DOHH2 (cell line): ENCODE results near the gene GNAS-AS1.

Experiments
- H3F3A ChIP-seq: fragments of 200-600 bp; sonication (generic), shearing (Covaris generic); 2 replicates; pipeline ENCODE4 v1.6.0; 2016; ENCODE audit warnings: antibody characterized with exemption, mild to moderate bottlenecking; ENCODE audit not compliant: control insufficient read depth, insufficient read depth
- H3K27ac ChIP-seq: fragments of 200-600 bp; sonication (generic); 2 replicates; pipeline ENCODE4 v1.5.1; 2014; ENCODE audit warnings: low read depth, mild to moderate bottlenecking, low read length, moderate library complexity
- H3K27me3 ChIP-seq: fragments of 200-600 bp; sonication (generic); 2 replicates; pipeline ENCODE4 v1.6.1; 2014; ENCODE audit warnings: mild to moderate bottlenecking, low read length, mixed read lengths; ENCODE audit not compliant: control insufficient read depth
- H3K36me3 ChIP-seq: fragments of 200-600 bp; sonication (generic); 2 replicates; pipeline ENCODE4 v1.6.1; 2014; ENCODE audit warnings: mild to moderate bottlenecking, low read length, moderate library complexity, mixed read lengths; ENCODE audit not compliant: control insufficient read depth
- H3K4me1 ChIP-seq: fragments of 200-600 bp; sonication (generic); 2 replicates; pipeline ENCODE4 v1.6.1; 2014; ENCODE audit warnings: mild to moderate bottlenecking, low read length, mixed read lengths; ENCODE audit not compliant: control insufficient read depth
- H3K4me2 ChIP-seq: fragments of 200-600 bp; sonication (generic); 2 replicates; pipeline ENCODE4 v1.6.0; 2014; ENCODE audit warnings: mild to moderate bottlenecking, low read length, moderate library complexity
- H3K4me3 ChIP-seq: fragments of 200-600 bp; sonication (generic); 2 replicates; pipeline ENCODE4 v1.5.1; 2014; ENCODE audit warnings: mild to moderate bottlenecking, low read length, mixed read lengths
- H3K79me2 ChIP-seq: fragments of 200-600 bp; sonication (generic); 2 replicates; pipeline ENCODE4 v1.6.1; 2014; ENCODE audit warnings: mild to moderate bottlenecking, low read length, mixed read lengths; ENCODE audit not compliant: control insufficient read depth
- H3K9me2 ChIP-seq: fragments of 200-600 bp; sonication (generic); replicated peaks from 2 replicates; pipeline ENCODE4 v1.6.1; 2014; ENCODE audit warnings: mild to moderate bottlenecking, low read length, mixed read lengths; ENCODE audit not compliant: control insufficient read depth
- H3K9me3 ChIP-seq: fragments of 200-600 bp; sonication (generic); 2 replicates; pipeline ENCODE4 v1.6.1; 2014; ENCODE audit warnings: antibody characterized with exemption, low read length, mixed read lengths; ENCODE audit not compliant: control insufficient read depth, insufficient read depth
- H4K20me1 ChIP-seq: fragments of 200-600 bp; sonication (generic); 2 replicates; pipeline ENCODE4 v1.6.0; 2014; ENCODE audit warnings: low read depth, mild to moderate bottlenecking, antibody characterized with exemption, low read length, moderate library complexity; ENCODE audit not compliant: control insufficient read depth, insufficient read depth
- EZH2phosphoT487 ChIP-seq: fragments of 200-600 bp; sonication (generic); IDR thresholded peaks from 2 replicates; pipeline ENCODE4 v1.6.1; 2017; ENCODE audit warnings: borderline replicate concordance, mild to moderate bottlenecking, antibody characterized with exemption, low read length, moderate library complexity, mixed read lengths
- TF ChIP-seq, protein P1 (sequence below): fragments of 200-600 bp; sonication (generic); IDR thresholded peaks from one replicate; pipeline ENCODE4 v1.5.1; 2014; ENCODE audit warnings: antibody characterized with exemption, mild to moderate bottlenecking, low read depth, low read length; ENCODE audit not compliant: poor library complexity, severe bottlenecking

Gene GNAS-AS1

DNA sequence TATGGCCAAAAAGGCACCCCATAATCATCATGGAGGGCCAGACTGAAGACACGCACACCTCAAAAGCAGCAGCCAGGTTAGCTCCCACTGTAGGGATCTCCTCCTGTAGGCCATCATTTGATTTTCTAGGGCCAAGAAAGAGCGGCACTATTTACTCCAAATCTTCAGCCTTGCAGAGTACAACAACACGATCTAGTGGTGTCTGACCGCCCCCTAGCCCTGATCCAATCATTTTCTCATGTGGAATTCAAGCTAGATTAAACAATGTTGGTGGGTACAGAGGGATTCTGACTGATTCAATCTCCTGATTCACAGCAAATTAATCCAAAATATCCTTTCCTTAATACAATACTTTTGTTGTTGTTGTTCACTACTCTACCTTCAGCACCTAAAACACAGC lies 12.5 kb downstream of the GNAS-AS1 start:
- Histone ChIP-seq H3K27me3 (peaks cover 1% of the 10 kb centered on the region; the same call in 1 of the 2 replicates), H3K79me2 (peaks cover 19% of the 10 kb centered on the region), H3K4me2 (no peak overlapping the region), H3K4me1 (no peaks in the 10 kb centered on the region), H3K9me3 (no peaks in the 10 kb centered on the region), H3K9me2 (no peaks in the 10 kb centered on the region), H3K4me3 (no peak overlapping the region), H3K36me3 (peaks cover 8% of the 10 kb centered on the region), H3K27ac (no peak overlapping the region), H3F3A (no peaks in the 10 kb centered on the region), H4K20me1 (peaks cover under 1% of the 10 kb centered on the region; the same call in 1 of the 2 replicates)
- TF ChIP-seq EZH2phosphoT487 = no peak
- TF ChIP-seq, protein P1, sequence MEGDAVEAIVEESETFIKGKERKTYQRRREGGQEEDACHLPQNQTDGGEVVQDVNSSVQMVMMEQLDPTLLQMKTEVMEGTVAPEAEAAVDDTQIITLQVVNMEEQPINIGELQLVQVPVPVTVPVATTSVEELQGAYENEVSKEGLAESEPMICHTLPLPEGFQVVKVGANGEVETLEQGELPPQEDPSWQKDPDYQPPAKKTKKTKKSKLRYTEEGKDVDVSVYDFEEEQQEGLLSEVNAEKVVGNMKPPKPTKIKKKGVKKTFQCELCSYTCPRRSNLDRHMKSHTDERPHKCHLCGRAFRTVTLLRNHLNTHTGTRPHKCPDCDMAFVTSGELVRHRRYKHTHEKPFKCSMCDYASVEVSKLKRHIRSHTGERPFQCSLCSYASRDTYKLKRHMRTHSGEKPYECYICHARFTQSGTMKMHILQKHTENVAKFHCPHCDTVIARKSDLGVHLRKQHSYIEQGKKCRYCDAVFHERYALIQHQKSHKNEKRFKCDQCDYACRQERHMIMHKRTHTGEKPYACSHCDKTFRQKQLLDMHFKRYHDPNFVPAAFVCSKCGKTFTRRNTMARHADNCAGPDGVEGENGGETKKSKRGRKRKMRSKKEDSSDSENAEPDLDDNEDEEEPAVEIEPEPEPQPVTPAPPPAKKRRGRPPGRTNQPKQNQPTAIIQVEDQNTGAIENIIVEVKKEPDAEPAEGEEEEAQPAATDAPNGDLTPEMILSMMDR = no peak

DNA sequence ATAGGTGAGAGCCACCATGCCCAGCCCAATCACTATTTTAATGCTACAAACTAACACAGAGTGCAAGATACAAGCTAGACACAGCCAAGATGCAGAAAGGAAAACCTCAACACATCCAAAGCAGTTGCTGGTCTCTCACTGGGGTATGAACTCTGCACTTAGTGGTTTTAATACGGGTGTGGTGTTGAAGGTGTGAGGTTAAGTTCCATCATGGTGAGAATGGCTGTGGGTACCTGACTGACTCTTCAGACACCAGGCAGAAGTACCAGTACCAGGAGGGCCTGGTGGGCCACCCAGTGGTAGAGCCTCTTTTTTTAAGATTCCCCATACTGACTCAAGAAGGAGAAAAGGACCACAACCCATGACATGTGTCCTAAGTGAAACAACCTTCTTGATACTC lies 13.0 kb downstream of the GNAS-AS1 start:
- H3K4me1 ChIP-seq = no peaks in the 10 kb centered on the region
- no peaks in the 10 kb centered on the region for H3K27me3 ChIP-seq
- H3K4me3 ChIP-seq = no peak overlapping the region
- no peaks in the 10 kb centered on the region; the same call in 1 of the 2 replicates for H4K20me1 ChIP-seq
- peaks cover 8% of the 10 kb centered on the region for H3K36me3 ChIP-seq
- TF ChIP-seq, protein P1 = no peak
- TF ChIP-seq EZH2phosphoT487 = no peak
- no peaks in the 10 kb centered on the region for H3F3A ChIP-seq
- H3K79me2 ChIP-seq = peaks cover 20% of the 10 kb centered on the region
- no peak overlapping the region for H3K4me2 ChIP-seq
- H3K9me3 ChIP-seq = no peaks in the 10 kb centered on the region
- no peak overlapping the region for H3K27ac ChIP-seq
- no peaks in the 10 kb centered on the region for H3K9me2 ChIP-seq

DNA sequence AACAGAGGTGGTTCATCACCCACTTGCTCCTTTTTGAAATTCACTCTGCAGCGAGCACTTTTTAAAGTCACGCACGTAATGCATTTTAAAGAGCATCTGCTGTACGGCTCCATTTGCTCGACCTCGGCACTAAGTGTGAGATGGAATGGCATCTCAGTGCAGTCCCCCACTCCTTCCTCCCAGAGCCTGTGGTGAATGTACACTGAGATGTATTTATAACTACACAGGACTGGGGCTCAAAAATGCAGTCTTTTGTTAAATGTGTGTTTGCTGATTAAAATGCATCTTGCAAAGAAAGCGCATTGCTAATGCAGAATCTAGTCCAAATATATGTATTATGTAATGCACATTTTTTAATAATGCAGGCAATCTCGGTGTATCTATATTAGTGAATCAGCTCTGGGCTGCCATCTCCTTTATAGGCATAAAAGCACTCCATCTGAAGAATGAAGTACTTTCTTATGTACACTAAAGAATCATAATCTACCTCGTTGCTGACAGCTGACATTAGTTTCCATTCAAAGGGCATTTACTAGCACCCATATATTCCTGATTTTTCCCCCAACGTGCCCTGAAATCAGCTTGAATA lies 14.0 kb downstream of the GNAS-AS1 start:
- Histone ChIP-seq H3K4me2 (no peak overlapping the region), H4K20me1 (no peaks in the 10 kb centered on the region; the same call in 1 of the 2 replicates), H3K9me3 (no peaks in the 10 kb centered on the region), H3K9me2 (no peaks in the 10 kb centered on the region), H3K27me3 (no peaks in the 10 kb centered on the region), H3F3A (no peaks in the 10 kb centered on the region), H3K36me3 (peaks cover 8% of the 10 kb centered on the region), H3K79me2 (peaks cover 30% of the 10 kb centered on the region), H3K4me1 (no peaks in the 10 kb centered on the region), H3K27ac (no peak overlapping the region), H3K4me3 (no peak overlapping the region)
- TF ChIP-seq EZH2phosphoT487 = no peak
- TF ChIP-seq, protein P1 = no peak
